ENCODE data around the gene EXOC8. TPM values are rescaled to one million over a fixed set of nuclear protein-coding genes. Genes with fewer than 3 reads are reported as not detected.

The EXOC8 gene
- total RNA-seq, 3 donors from 2014 or later, result 14.5 to 18.4 (median 14.5) TPM

GRCh38 chr1:231313661-231314060 is 24.0 kb downstream of the EXOC8 start:
- DNase-seq (no peak), ATAC-seq (no peak)
- no peaks in the 10 kb centered on the region for H3K4me1 ChIP-seq (ENCODE audit: low read depth)
- intact Hi-C loops (cut with DNase I, micrococcal nuclease), result no loop called here
- TF ChIP-seq CTCF (IDR thresholded peaks at IDR 0.05), result no peak
- no peaks in the 10 kb centered on the region for H3K9me3 ChIP-seq
- H3K4me3 ChIP-seq, result no peak overlapping the region
- no peaks in the 10 kb centered on the region for H3K36me3 ChIP-seq (ENCODE audit: low read depth)

GRCh38 chr1:231312432-231312788 is 25.2 kb downstream of the EXOC8 start:
- intact Hi-C loops (cut with DNase I, micrococcal nuclease), result no loop called here
- no peak overlapping the region for H3K4me3 ChIP-seq
- no peak for DNase-seq

GRCh38 chr1:231311720-231312431 is 25.8 kb downstream of the EXOC8 start:
- ATAC-seq, result no peak
- intact Hi-C loops (cut with DNase I, micrococcal nuclease), result no loop called here
- TF ChIP-seq CTCF (IDR thresholded peaks at IDR 0.05), result no peak
- Histone ChIP-seq H3K9me3 (no peaks in the 10 kb centered on the region), H3K36me3 (ENCODE audit: low read depth) (no peaks in the 10 kb centered on the region), H3K4me3 (no peak overlapping the region), H3K4me1 (ENCODE audit: low read depth) (no peaks in the 10 kb centered on the region)
- no peak for DNase-seq

More at GRCh38 chr1:231312432-231312788, 25.2 kb downstream of the EXOC8 start:
- no peak for ATAC-seq
- Histone ChIP-seq H3K4me1 (ENCODE audit: low read depth) (no peaks in the 10 kb centered on the region), H3K36me3 (ENCODE audit: low read depth) (no peaks in the 10 kb centered on the region), H3K9me3 (no peaks in the 10 kb centered on the region)
- no peak for TF ChIP-seq CTCF (IDR thresholded peaks at IDR 0.05)

GRCh38 chr1:231310391-231310934 is 27.2 kb downstream of the EXOC8 start:
- H3K9me3 ChIP-seq, result no peaks in the 10 kb centered on the region
- no peaks in the 10 kb centered on the region for H3K4me1 ChIP-seq (ENCODE audit: low read depth)
- no peak for TF ChIP-seq CTCF (IDR thresholded peaks at IDR 0.05)
- H3K4me3 ChIP-seq, result no peak overlapping the region
- no peaks in the 10 kb centered on the region for H3K36me3 ChIP-seq (ENCODE audit: low read depth)
- intact Hi-C loops (cut with DNase I, micrococcal nuclease), result no loop called here
- ATAC-seq (no peak), DNase-seq (no peak)

- no peak for TF ChIP-seq CTCF (IDR thresholded peaks at IDR 0.05)
- no peak for ATAC-seq
- intact Hi-C loops (cut with DNase I, micrococcal nuclease), result no loop called here
- no peak overlapping the region for H3K4me3 ChIP-seq
- H3K9me3 ChIP-seq, result no peaks in the 10 kb centered on the region
- no peak for DNase-seq
- H3K36me3 ChIP-seq (ENCODE audit: low read depth), result no peaks in the 10 kb centered on the region
- H3K4me1 ChIP-seq (ENCODE audit: low read depth), result no peaks in the 10 kb centered on the region
These were observed 35.7 kb downstream of the EXOC8 start for GRCh38 chr1:231301990-231302389.
